T-helper 17 cell (primary cell): ENCODE data around the gene SOS2. TPM values are rescaled to one million over a fixed set of nuclear protein-coding genes. Genes with fewer than 3 reads are reported as not detected.
A peak's percentile ranks its signal among the peaks of the same experiment; 100 is the strongest.

ENCODE experiments used
- ATAC-seq: fragments of 150-1000 bp; cut with Tn5 transposase; 2 replicates; pipeline ENCODE4 v1.10.0; 2021; ENCODE audit warnings: mild to moderate bottlenecking, moderate library complexity
- DNase-seq, 3 donors: peaks; one replicate each; pipeline versions ENCODE4 v3.0.0 to v3.0.0-alpha.2; 2020 to 2021
- H3K9me3 ChIP-seq: one replicate; pipeline ENCODE4 v1.7.0; 2013; ENCODE audit warnings: low read length, mild to moderate bottlenecking; ENCODE audit not compliant: control insufficient read depth, poor library complexity, severe bottlenecking
- H3K27ac Mint-ChIP-seq: one replicate; pipeline ENCODE4 v1.8.0; 2022; ENCODE audit warnings: mild to moderate bottlenecking, moderate library complexity, mixed read lengths
- H3K27me3 Mint-ChIP-seq: one replicate; pipeline ENCODE4 v1.8.0; 2022; ENCODE audit warnings: mixed read lengths
- H3K36me3 Mint-ChIP-seq: one replicate; pipeline ENCODE4 v1.8.0; 2022; ENCODE audit warnings: low read depth, mixed read lengths
- H3K4me1 Mint-ChIP-seq: one replicate; pipeline ENCODE4 v1.8.0; 2022; ENCODE audit warnings: mild to moderate bottlenecking, mixed read lengths
- H3K4me3 Mint-ChIP-seq: one replicate; pipeline ENCODE4 v1.8.0; 2022; ENCODE audit warnings: mild to moderate bottlenecking, moderate library complexity, mixed read lengths
- total RNA-seq, 4 donors: library from RNA in 2 of 4; stranded (reverse) in 2 of 4; gene quantifications; one replicate each; pipeline ENCODE4 v1.2.3 and lab custom pipeline; 2022 to 2026

The SOS2 gene
- total RNA-seq, 2 donors from 2014 or later: 33.8 to 40.3 TPM

DNA sequence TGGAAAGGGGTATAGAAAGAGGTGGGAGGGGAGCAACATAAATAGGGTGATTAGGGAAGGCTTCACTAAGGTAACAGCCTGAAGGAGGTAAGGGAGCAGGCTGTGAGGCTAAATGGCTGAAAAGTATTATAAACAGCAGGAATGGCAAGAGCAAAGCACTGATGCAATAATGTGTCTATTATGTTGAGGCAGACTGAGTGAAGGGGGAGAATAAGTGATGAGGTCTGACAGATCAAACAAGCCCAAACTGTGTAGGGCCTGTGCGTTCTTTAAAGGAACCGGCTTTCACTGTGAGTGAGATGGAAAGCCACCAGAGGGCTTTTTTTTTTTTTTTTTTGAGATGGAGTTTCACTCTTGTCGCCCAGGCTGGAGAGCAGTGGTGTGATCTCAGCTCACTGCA is 108.3 kb downstream of the SOS2 start:
- peaks cover 17% of the 10 kb centered on the region for H3K36me3 Mint-ChIP-seq
- peak overlapping the region; percentile 80 for H3K27ac Mint-ChIP-seq
- DNase-seq: no peak
- H3K4me1 Mint-ChIP-seq: peaks cover 13% of the 10 kb centered on the region
- H3K27me3 Mint-ChIP-seq: no peaks in the 10 kb centered on the region
- no peak for ATAC-seq
- no peak overlapping the region for H3K4me3 Mint-ChIP-seq
- H3K9me3 ChIP-seq: no peaks in the 10 kb centered on the region

DNA sequence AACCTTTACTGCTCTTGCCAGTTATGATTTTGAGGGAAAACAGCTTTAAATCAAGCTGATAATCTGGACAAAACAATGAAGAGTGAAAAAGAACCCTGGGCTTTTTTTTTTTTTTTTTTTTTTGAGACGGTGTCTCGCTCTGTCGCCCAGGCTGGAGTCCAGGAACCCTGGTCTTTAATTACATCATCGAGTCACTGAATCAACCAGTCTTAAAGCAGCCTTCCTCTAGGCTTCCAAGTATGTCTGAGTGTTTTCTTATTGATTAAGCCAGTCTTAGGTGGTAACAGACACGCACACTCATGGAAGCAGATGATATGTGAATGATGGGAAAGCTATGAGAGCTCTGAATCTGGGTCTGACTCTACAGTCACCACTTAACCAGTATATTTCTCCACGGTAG is 109.1 kb downstream of the SOS2 start:
- DNase-seq (no peak), ATAC-seq (no peak)
- Mint-ChIP-seq H3K36me3 (peaks cover 15% of the 10 kb centered on the region), H3K4me3 (no peak overlapping the region), H3K27me3 (no peaks in the 10 kb centered on the region), H3K4me1 (peaks cover 11% of the 10 kb centered on the region), H3K27ac (peak overlapping the region; percentile 80)
- H3K9me3 ChIP-seq: no peaks in the 10 kb centered on the region

DNA sequence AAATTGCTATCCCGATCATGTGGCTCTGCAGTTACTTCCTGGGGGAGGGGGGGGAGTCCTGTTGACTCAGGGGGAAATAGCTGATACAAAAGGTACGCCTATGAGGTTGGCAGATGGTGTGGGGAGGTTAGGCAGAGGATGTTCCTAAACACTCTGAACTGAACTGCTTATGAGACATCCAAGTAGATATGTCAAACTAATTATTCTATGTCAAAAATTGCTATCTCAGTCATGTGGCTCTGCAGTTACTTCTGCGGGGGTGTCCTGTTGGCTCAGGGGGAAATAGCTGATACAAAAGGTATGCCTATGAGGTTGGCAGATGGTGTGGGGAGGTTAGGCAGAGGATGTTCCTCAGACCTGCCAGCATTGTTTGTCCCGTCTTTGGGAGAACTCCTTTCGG is 109.9 kb downstream of the SOS2 start:
- Mint-ChIP-seq H3K4me1 (peaks cover 14% of the 10 kb centered on the region), H3K36me3 (peaks cover 14% of the 10 kb centered on the region), H3K4me3 (no peak overlapping the region), H3K27me3 (no peaks in the 10 kb centered on the region), H3K27ac (no peak overlapping the region)
- no peaks in the 10 kb centered on the region for H3K9me3 ChIP-seq
- ATAC-seq (no peak), DNase-seq (no peak)

DNA sequence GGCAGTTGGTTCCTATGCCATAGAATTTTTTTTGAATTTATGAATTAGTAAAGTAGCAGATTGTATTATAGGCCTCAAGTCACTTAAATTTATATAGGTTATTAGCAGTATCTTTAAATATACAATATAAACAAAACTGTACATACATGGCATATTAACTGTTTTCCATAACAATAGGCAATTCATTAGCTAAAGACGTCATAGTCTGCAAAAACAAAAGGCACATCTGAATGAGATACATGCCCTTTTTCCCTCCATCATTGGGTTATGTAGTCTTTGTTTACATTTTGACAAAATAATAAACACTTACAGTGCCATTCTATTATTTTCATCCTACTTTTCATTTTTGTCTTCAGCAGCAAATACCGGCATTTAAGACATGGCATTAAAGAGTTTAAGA is 113.9 kb downstream of the SOS2 start:
- Mint-ChIP-seq H3K4me3 (no peak overlapping the region), H3K4me1 (peaks cover 14% of the 10 kb centered on the region), H3K36me3 (peaks cover 8% of the 10 kb centered on the region), H3K27ac (peak overlapping the region; percentile 95), H3K27me3 (no peaks in the 10 kb centered on the region)
- H3K9me3 ChIP-seq: no peaks in the 10 kb centered on the region
- no peak for ATAC-seq
- no peak for DNase-seq

DNA sequence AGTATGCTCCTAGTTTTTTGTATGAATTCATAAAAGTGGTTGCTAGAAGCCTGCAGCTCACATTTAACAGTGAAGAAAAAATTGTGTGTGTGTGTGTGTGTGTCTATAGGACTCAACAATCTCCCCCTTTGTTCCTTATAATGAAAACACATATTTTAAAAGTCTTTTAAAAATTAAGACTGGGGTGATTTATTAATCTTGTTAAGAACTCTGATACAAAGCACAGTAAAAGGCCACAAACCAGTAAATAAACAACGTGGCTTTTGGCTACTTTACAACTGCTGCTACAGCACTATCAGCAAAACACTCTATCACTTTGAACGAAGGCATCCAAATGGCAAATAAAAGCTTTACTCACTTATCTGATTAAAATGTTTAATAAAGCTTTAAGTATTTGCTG is 114.4 kb downstream of the SOS2 start:
- Mint-ChIP-seq H3K4me3 (peak overlapping the region; percentile 97), H3K27ac (peak overlapping the region; percentile 95), H3K36me3 (peaks cover 8% of the 10 kb centered on the region), H3K4me1 (peaks cover 14% of the 10 kb centered on the region), H3K27me3 (no peaks in the 10 kb centered on the region)
- ATAC-seq (no peak), DNase-seq (no peak)
- no peaks in the 10 kb centered on the region for H3K9me3 ChIP-seq

DNA sequence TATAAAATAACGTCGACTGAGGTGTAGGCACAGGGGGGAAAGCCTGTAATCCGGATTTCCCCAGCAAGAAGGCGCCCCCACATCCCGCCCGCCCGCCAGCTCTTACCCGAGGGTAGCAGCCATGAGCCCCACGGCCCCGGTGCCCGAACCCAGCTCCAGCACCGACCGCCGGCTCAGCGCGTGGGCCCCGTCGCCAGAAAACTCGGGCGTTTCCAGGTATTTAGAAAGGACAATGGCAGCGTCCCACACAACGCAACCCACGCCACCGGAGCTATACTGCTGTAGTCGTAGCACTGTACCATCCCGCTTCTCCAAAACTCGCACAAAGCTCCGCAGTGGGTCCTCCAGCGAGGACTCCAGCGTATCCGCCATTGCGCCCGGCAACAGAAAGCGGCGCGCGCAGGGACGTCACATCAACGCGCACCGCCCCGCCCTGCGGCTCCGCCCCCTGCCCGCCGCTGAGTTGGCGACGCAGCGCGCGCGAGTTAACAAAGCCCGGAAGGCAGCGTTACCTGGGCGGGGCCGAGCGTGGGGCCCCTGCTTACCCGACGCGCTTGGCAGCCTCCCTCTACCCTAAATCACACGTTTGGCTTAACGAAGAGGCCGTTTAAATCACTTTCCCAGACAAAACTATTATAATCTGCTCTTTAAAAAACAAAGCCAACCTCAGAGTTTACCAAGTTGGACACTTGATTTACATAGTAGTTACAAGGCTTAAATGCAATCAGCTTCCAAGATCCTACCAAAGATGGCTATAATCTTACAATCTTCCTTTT is 115.0 kb downstream of the SOS2 start, which contains the start of gene VCPKMT:
Gene VCPKMT (minus strand): TSS at position 392 of the 776 bp plus-strand sequence. CDS start 20 bp downstream, at position 372.
- Mint-ChIP-seq H3K27ac (peak within 1 kb of the TSS; percentile 95), H3K4me1 (peaks cover 14% of the 10 kb centered on the region), H3K36me3 (peaks cover 8% of the 10 kb centered on the region), H3K4me3 (peak within 1 kb of the TSS; percentile 97), H3K27me3 (no peaks in the 10 kb centered on the region)
- peak; percentile 94 to 97 (median 96) for DNase-seq
- H3K9me3 ChIP-seq: no peaks in the 10 kb centered on the region
- ATAC-seq: peak; percentile 97

DNA sequence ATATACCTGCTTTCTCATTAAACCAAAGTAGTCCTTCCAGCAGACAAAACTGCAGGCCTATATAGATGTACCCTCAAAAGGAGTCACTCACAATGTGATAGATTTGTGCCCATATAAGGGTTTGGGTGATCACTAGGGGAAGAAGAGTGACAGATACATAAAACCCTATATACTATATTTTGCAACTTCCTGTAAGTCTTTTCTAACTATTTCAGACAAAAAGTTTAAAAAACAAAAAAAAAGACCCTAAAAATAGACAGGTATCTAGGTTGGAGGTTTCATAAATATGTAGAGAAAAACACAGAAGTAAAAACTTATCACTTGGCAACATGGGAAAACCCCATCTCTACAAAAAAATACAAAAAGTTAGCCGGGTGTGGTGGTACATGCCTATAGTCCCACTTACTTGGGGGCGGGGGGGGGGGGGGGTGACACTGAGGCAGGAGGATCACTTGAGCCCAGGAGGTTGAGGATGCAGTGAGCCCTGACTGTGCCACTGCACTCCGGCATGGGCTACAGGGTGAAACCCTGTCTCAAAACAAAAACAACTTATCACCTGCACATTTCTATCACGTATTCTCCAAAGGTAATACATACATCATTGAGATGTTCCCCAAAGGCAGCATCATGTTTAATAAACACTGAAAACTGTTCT is 117.9 kb downstream of the SOS2 start:
- H3K36me3 Mint-ChIP-seq: peaks cover 10% of the 10 kb centered on the region
- ATAC-seq (peak; percentile 10), DNase-seq (no peak)
- peaks cover 14% of the 10 kb centered on the region for H3K4me1 Mint-ChIP-seq
- no peaks in the 10 kb centered on the region for H3K27me3 Mint-ChIP-seq
- H3K9me3 ChIP-seq: no peaks in the 10 kb centered on the region
- peak overlapping the region; percentile 60 for H3K27ac Mint-ChIP-seq
- peak overlapping the region; percentile 7 for H3K4me3 Mint-ChIP-seq

DNA sequence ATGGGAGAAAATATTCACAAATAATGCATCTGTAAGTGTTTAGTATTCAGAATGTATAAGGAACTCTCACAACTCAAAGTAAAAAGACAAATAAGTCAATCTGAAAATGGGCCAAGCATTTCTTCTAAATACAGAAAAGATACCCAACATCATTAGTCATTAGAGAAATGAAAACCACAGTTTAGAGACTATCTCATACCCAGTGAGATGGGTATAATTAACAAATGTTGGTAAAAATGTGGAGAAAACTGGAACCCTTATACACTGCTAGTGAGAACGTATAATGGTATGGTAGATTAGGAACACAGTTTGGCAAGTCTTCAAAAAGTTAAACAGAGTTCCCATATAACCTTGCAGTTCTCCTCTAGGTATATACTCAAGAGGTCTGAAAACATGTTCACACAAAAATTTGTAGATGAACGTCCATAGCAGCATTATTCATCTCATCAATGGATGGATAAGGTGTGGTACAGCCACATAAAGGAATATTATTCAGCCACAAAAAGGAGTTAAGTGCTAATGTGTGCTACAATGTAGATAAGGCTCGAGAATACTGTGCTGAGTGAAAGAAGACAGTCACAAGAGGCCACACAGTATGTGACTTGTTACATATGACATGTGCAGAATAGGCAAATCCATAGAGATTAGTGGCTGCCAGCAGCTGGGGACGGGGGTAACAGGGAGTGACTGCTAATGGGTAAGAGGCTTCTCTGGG is 120.9 kb downstream of the SOS2 start:
- H3K27me3 Mint-ChIP-seq: no peaks in the 10 kb centered on the region
- no peak overlapping the region for H3K27ac Mint-ChIP-seq
- no peak overlapping the region for H3K4me3 Mint-ChIP-seq
- H3K9me3 ChIP-seq: no peaks in the 10 kb centered on the region
- peaks cover 6% of the 10 kb centered on the region for H3K4me1 Mint-ChIP-seq
- ATAC-seq: no peak
- no peak for DNase-seq
- peaks cover 6% of the 10 kb centered on the region for H3K36me3 Mint-ChIP-seq

DNA sequence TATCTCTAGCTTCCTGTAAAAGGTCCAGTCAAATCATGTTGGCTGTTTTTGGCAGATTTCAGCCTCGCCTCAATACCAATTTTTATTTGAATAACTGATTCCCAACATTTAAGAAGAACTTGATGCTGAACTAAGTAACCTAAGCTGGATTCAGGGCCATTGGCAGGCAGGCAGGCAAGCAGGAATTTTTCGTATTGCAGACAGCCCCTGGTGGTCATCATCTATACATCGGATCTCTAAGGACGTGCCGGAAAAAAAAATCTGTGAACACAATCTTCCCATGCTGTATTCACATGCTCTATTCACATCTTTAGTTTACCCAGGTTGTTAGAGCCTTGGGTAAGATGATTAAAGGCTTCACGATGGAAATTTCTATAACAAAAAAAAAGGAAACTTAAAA is 122.0 kb downstream of the SOS2 start:
- H3K4me1 Mint-ChIP-seq: peaks cover 4% of the 10 kb centered on the region
- DNase-seq (no peak), ATAC-seq (no peak)
- H3K4me3 Mint-ChIP-seq: no peak overlapping the region
- H3K36me3 Mint-ChIP-seq: peaks cover 6% of the 10 kb centered on the region
- no peaks in the 10 kb centered on the region for H3K9me3 ChIP-seq
- H3K27me3 Mint-ChIP-seq: no peaks in the 10 kb centered on the region
- no peak overlapping the region for H3K27ac Mint-ChIP-seq

DNA sequence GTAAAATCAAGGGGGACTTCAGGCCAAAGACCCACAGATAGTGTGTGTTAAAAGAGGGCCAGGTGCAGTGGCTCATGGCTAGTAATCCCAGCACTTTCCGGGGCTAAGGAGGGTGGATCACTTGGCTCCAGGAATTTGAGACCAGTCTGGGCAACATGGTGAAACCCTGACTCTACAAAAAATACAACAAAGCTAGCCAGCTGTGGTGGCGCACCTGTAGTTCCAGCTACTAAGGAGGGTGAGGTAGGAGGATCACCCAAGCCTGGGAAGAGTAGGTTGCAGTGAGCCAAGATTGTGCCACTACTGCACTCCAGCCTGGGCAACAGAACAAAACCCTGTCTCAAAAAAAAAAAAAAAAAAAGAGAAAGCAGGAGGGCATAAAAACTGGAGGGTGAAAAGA is 123.5 kb downstream of the SOS2 start:
- H3K27ac Mint-ChIP-seq: peak overlapping the region; percentile 21
- H3K9me3 ChIP-seq: no peaks in the 10 kb centered on the region
- no peak overlapping the region for H3K4me3 Mint-ChIP-seq
- H3K27me3 Mint-ChIP-seq: no peaks in the 10 kb centered on the region
- peaks cover 5% of the 10 kb centered on the region for H3K4me1 Mint-ChIP-seq
- ATAC-seq: no peak
- DNase-seq: no peak
- peaks cover 3% of the 10 kb centered on the region for H3K36me3 Mint-ChIP-seq

DNA sequence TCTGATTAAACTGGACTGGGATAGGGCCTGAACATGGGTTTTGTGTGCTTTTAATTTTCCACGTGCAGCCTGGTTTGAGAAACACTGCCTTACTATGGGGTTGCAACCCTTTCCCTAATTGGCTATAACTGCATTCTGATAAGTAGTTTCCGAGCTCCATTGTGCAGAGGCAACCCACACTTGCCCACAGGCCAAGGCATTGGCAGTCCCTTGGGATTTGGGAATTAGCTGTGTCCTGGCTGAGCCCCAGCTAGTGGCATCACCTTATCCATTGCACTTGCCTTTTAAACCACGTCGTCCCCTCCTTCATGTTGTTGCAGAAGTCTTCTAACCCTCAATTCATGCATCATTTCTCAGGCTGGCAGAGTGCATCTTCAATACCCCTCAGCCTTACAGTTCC is 125.2 kb downstream of the SOS2 start:
- Mint-ChIP-seq H3K27ac (no peak overlapping the region), H3K36me3 (peaks cover 3% of the 10 kb centered on the region), H3K4me3 (no peak overlapping the region), H3K27me3 (no peaks in the 10 kb centered on the region), H3K4me1 (peaks cover 5% of the 10 kb centered on the region)
- DNase-seq (no peak), ATAC-seq (no peak)
- no peaks in the 10 kb centered on the region for H3K9me3 ChIP-seq

DNA sequence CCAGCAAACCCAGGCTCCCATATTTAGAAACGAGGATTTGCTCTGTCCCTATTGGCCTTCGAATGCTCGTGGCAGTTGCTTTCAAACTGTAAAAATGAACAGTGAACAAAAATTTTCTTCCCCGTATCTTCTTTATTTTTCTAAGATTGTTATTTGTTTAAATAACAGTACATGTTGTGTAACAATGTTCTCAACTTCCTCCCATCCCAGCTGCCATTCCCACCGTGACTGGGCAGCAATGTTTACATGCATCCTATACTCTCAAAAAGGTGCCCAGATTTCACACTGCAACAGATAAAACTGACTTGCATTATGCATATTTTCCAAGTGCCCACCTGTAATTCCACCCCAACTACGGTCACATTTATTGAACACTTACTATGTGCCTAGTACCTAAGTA is 127.8 kb downstream of the SOS2 start:
- H3K9me3 ChIP-seq: no peaks in the 10 kb centered on the region
- Mint-ChIP-seq H3K4me1 (peaks cover 16% of the 10 kb centered on the region), H3K4me3 (no peak overlapping the region), H3K36me3 (peaks cover 3% of the 10 kb centered on the region), H3K27me3 (no peaks in the 10 kb centered on the region), H3K27ac (peak overlapping the region; percentile 59)
- no peak for DNase-seq
- ATAC-seq: no peak

DNA sequence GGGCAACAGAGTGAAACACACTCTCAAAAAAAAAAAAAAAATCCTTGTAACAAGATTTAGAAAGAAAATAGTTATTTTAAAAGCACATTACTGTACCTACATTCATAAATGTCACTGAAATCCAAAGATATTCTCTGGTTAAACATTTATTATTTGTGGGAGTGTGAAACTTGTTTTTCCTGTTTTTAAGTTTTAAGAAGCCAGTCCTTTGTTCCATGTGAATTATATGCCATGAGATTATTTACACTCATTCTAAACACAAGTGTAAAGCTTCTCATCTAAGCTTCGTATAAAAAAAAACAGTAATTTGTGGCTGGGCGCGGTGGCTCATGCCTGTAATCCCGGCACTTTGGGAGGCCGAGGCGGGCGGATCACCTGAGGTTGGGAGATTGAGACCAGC is 130.0 kb downstream of the SOS2 start:
- Mint-ChIP-seq H3K27me3 (no peaks in the 10 kb centered on the region), H3K4me1 (peaks cover 23% of the 10 kb centered on the region), H3K27ac (no peak overlapping the region), H3K36me3 (peaks cover 3% of the 10 kb centered on the region), H3K4me3 (no peak overlapping the region)
- ATAC-seq: no peak
- H3K9me3 ChIP-seq: no peaks in the 10 kb centered on the region
- DNase-seq: no peak
